Osteoblast (primary cell): ENCODE data around the gene CPLX3. TPM values are rescaled to one million over a fixed set of nuclear protein-coding genes. Genes with fewer than 3 reads are reported as not detected.

Source experiments
- DNase-seq: peaks from one replicate; pipeline ENCODE4 v3.0.0; 2011; ENCODE audit warnings: low spot score, mixed read lengths; ENCODE audit not compliant: insufficient read length; ENCODE audit errors: missing footprints
- H2AFZ ChIP-seq: 2 replicates; pipeline ENCODE4 v1.6.0; 2011; ENCODE audit warnings: mild to moderate bottlenecking, low read length
- H3K27ac ChIP-seq: 2 replicates; pipeline ENCODE4 v1.5.1; 2011; ENCODE audit warnings: mild to moderate bottlenecking, low read depth, low read length, moderate library complexity
- H3K27me3 ChIP-seq: 2 replicates; pipeline ENCODE4 v1.6.0; 2012; ENCODE audit warnings: mild to moderate bottlenecking, control low read depth, inconsistent platforms, low read length, moderate library complexity; ENCODE audit not compliant: insufficient read depth
- H3K36me3 ChIP-seq: 2 replicates; pipeline ENCODE4 v1.5.1; 2011; ENCODE audit warnings: mild to moderate bottlenecking, low read length, control low read depth, moderate library complexity; ENCODE audit not compliant: insufficient read depth
- H3K4me1 ChIP-seq: 2 replicates; pipeline ENCODE4 v1.5.1; 2011; ENCODE audit warnings: mild to moderate bottlenecking, low read length, control low read depth, moderate library complexity; ENCODE audit not compliant: insufficient read depth
- H3K4me2 ChIP-seq: 2 replicates; pipeline ENCODE4 v1.6.0; 2011; ENCODE audit warnings: mild to moderate bottlenecking, low read length; ENCODE audit not compliant: insufficient read depth
- H3K4me3 ChIP-seq: fragments of 200-600 bp; sonication (generic); 3 replicates; pipeline ENCODE4 v1.5.1; 2012; ENCODE audit warnings: mild to moderate bottlenecking, low read length, inconsistent platforms; ENCODE audit not compliant: insufficient read depth
- H3K79me2 ChIP-seq: 2 replicates; pipeline ENCODE4 v1.6.0; 2012; ENCODE audit warnings: mild to moderate bottlenecking, low read length, control low read depth, inconsistent platforms; ENCODE audit not compliant: insufficient read depth
- H3K9me3 ChIP-seq: 2 replicates; pipeline ENCODE4 v1.5.1; 2011; ENCODE audit warnings: low read depth, low read length, control low read depth
- H4K20me1 ChIP-seq: 2 replicates; pipeline ENCODE4 v1.6.0; 2012; ENCODE audit warnings: mild to moderate bottlenecking, low read length, control low read depth; ENCODE audit not compliant: insufficient read depth
- total RNA-seq: library from RNA; depleted of rRNA; stranded (reverse); fragments of >200 nt; gene quantifications from 2 replicates; pipeline ENCODE4 v1.2.3, GENCODE V29; 2012
- TF ChIP-seq, protein P1 (sequence below): IDR thresholded peaks from 2 replicates; pipeline ENCODE4 v1.5.1; 2011; ENCODE audit warnings: mild to moderate bottlenecking, low read depth, low read length, moderate library complexity; ENCODE audit errors: extremely low read depth

CPLX3 gene
- total RNA-seq, 1 donor = not detected

DNA sequence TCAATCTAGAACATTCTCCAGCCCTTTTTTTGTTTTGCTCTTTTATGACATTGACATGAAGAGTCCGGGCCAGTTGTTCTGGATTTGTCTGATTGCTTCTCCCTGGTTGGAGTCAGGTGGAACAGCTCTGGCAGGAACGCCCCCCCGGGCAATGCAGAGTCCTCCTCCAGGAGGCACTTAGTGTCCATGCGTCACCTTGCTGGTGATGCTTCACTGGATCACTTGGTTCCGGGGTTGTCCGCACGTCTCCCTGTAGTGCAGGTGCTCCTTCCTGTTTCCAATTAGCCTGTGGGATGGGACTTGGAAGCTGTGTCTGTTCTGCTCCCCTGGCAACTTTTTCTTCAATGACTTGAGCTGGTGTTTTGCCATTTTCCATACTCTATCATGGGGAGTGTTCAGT lies 34.8 kb upstream of the CPLX3 start:
- Histone ChIP-seq H3K4me1 (peaks cover 52% of the 10 kb centered on the region), H3K4me2 (no peak overlapping the region), H3K27ac (peak overlapping the region; percentile 81), H4K20me1 (peaks cover 77% of the 10 kb centered on the region), H3K79me2 (peaks cover 97% of the 10 kb centered on the region), H3K27me3 (no peaks in the 10 kb centered on the region), H3K4me3 (no peak overlapping the region), H2AFZ (no peak overlapping the region), H3K36me3 (no peaks in the 10 kb centered on the region), H3K9me3 (no peaks in the 10 kb centered on the region)
- TF ChIP-seq, protein P1, sequence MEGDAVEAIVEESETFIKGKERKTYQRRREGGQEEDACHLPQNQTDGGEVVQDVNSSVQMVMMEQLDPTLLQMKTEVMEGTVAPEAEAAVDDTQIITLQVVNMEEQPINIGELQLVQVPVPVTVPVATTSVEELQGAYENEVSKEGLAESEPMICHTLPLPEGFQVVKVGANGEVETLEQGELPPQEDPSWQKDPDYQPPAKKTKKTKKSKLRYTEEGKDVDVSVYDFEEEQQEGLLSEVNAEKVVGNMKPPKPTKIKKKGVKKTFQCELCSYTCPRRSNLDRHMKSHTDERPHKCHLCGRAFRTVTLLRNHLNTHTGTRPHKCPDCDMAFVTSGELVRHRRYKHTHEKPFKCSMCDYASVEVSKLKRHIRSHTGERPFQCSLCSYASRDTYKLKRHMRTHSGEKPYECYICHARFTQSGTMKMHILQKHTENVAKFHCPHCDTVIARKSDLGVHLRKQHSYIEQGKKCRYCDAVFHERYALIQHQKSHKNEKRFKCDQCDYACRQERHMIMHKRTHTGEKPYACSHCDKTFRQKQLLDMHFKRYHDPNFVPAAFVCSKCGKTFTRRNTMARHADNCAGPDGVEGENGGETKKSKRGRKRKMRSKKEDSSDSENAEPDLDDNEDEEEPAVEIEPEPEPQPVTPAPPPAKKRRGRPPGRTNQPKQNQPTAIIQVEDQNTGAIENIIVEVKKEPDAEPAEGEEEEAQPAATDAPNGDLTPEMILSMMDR = no peak
- peak; percentile 19 for DNase-seq

DNA sequence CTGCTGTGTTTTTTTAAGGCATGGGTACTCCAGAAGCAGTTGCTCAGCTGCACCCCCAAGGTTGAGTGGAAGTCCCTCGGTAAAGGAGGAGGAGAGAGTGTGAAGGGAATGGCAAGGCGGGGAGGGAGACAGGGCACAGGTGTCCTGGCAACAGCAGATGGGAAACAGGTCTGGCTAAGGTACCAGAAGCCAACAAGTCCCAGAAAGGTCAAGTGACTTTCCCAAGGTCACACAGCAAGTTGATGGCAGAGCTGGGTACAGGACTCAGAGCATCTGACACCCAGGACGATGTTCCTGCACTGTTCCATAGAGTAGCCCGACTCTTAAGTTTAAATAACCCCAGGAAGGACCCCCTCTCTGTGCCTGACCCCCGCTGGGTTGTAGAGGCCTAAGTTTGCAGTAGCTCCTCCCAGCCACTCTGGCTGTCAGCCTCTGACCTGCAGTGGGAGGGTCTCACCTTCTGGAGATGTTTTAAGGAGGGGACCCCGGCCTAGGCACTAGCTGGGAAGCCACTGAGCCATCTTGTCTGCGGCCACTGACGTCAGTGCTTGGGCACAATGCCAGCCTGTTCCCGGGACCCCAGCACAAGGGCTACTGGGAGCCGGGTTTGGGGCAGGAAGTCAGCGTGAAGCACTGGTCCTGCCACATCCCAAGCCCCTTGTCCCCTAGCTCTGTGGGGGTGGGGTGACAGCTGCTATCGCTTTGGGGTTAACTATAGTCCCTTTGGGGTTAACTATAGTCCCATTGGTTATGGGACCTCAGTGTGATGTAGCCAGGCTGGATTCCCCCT lies 34.0 kb upstream of the CPLX3 start:
- DNase-seq = no peak
- Histone ChIP-seq H4K20me1 (peaks cover 72% of the 10 kb centered on the region), H3K9me3 (no peaks in the 10 kb centered on the region), H3K4me2 (no peak overlapping the region), H3K79me2 (peaks cover 96% of the 10 kb centered on the region), H3K4me3 (no peak overlapping the region), H3K27me3 (no peaks in the 10 kb centered on the region), H2AFZ (no peak overlapping the region), H3K27ac (peak overlapping the region; percentile 41), H3K4me1 (peaks cover 45% of the 10 kb centered on the region), H3K36me3 (no peaks in the 10 kb centered on the region)
- TF ChIP-seq, protein P1 = no peak

DNA sequence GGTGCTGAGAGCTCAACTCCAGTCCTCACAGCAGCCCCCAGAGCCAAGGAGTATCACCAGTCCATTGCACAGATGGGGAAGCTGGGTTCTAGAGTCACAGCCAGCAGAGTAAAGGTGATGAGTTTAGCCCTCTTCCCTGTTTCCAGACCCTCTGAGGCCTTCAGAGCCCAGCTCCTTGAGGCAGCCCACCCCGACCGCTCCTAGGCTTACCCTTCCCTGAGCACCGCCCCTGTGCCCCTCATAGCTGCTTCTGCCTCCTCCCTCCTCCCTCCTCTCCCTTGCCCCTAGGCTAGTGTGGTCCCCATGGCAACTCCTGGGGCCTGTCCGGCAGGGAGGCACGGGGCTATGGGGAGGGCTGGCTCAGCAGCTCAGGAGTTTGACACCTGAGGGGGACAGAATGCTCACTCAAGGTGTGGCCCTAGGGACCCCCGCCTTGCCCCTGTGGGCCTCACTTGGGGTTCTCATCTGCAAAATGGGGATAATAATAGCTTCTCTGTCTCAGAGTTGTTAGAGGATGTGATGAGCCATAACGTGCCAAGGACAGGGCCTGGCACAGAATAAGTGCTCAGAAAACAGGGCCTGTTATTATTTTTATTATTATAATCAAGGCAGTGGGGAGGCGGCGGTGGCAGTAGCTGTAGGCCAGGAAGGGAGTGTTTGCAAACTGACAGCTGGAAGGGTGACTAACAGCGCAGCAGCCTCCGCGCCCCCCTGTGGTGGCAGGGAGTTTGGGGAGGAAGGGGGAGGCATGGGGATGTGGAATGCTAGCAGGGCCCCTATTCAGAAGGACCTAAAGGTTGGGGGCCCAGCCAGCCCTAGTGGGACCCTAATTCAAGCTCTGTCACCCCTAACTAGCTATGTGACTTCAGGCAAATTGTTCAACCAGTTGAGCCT lies 33.0 kb upstream of the CPLX3 start:
- H3K4me2 ChIP-seq = no peak overlapping the region
- H3K79me2 ChIP-seq = peaks cover 96% of the 10 kb centered on the region
- H3K4me1 ChIP-seq = peaks cover 36% of the 10 kb centered on the region
- H3K27me3 ChIP-seq = no peaks in the 10 kb centered on the region
- peaks cover 69% of the 10 kb centered on the region for H4K20me1 ChIP-seq
- H3K36me3 ChIP-seq = no peaks in the 10 kb centered on the region
- H2AFZ ChIP-seq = no peak overlapping the region
- H3K4me3 ChIP-seq = no peak overlapping the region
- DNase-seq = peak; percentile 90
- TF ChIP-seq, protein P1 = peak; percentile 42
- peak overlapping the region; percentile 41 for H3K27ac ChIP-seq
- no peaks in the 10 kb centered on the region for H3K9me3 ChIP-seq
